Stimulated activated CD4-positive, alpha-beta T cell treated with anti-CD3 and anti-CD28 coated beads, Interleukin-1b, Interleukin-23, amount 100 ng/mL, for 24 hours (primary cell): ENCODE results near the gene RARB.

Experiments used
- DNase-seq, 4 experiments: peaks; one replicate each; pipeline ENCODE4 v3.0.0-alpha.2; 2020; ENCODE audit warnings: low read depth in 4 of 4, low spot score in 1 of 4

RARB gene

DNA sequence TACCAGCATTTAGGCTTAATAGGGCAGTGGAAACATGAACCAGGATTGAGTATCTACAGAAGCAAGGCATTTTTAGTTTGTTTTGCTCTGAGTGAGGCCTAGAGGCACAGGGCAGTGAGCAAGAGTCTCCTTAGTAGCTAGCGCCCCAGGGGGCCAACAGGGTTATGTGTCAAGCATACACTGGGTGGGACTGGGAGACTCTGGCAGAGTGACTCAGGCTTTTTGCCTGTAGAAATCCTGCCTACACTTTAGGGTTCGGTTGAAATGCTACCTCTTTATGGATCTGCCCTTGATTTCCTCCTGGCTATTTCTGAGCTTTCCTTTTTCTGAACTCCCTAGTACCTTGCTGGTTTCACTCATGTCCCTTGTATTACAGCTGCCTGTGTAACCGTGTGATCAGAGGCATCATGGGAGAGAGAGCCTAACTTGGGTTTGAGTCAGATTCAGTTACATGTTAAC is 164.5 kb downstream of the RARB start:
- no peak for DNase-seq

DNA sequence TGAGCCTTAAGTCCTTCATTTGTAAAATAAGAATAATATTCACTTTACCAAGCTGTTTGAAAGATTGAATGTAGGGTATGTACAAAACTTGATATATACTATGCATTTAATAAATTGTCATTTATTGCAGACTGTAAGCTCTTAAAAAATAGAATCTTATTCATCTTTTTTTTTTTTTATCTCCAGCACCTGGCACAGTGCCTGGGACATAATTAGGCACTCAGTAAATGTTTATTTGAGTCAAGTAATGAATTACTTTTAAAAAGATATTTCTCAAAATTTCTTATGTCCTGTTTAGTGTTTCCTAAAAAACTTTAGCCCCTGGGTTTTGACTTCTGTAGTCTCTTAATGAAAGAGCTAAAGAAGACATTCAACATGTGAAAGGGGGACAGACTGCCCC is 164.9 kb downstream of the RARB start:
- DNase-seq = no peak

DNA sequence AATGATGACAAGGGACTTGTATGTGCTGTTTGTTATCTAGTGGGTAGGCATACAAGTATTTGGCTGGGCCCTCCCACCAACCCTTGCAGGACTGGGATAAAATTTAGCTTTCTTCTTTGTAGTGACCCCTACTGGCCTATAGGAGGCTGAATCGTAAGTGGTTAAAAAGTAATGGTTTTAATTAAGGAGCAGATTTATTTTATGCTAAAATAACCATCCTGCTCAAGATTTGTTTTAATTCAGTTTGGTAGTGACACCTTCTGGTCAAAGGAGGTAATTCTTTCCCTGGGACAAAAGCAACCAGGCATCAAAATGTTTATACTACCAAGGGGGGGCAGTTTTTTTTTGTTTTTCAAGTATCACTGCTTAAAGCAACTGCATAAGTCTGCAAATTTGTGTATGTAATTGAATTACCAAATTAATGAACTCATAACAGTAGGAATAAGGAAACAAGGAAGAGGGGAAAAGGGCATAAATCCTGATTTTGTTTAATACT is 166.0 kb downstream of the RARB start:
- no peak for DNase-seq

DNA sequence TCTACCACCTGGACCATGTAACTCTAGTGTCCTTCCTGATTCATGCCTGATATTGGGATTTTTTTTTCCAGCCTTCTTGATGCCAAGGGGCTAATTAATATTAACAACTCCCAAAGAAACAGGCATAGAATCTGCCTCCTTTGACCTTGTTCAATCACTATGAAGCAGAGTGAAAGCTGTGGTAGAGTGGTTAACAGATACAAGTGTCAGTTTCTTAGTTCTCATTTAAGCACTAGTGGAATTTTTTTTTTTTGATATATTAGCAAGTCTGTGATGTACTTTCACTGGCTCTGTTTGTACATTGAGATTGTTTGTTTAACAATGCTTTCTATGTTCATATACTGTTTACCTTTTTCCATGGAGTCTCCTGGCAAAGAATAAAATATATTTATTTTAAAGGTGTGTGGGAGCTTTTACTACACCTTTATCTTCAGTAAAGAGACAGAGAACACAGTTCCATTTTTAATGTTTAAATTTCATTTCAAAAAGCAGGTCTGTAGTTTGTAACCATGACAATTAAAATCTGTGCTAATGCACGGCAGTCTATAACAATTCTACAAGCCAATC is 169.6 kb downstream of the RARB start:
- no peak for DNase-seq

DNA sequence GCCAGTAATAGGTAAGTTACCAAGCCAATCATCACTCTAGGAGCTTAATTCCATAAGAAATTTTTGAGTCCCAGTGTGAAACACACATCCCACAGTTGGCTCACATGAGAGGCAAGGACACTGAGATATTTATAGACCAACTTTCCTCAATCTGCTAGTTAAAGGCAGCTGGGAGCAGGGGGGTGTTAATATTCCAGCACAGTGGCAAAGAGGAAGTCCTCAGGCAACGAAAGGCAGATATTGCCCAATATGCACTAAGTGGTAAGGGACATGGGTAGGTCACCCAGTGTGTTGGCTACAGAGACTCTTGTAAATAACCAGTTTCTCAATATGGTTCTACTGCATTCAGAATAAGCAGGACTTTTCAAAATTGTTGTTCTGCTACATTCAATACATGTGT is 175.6 kb downstream of the RARB start:
- no peak for DNase-seq

DNA sequence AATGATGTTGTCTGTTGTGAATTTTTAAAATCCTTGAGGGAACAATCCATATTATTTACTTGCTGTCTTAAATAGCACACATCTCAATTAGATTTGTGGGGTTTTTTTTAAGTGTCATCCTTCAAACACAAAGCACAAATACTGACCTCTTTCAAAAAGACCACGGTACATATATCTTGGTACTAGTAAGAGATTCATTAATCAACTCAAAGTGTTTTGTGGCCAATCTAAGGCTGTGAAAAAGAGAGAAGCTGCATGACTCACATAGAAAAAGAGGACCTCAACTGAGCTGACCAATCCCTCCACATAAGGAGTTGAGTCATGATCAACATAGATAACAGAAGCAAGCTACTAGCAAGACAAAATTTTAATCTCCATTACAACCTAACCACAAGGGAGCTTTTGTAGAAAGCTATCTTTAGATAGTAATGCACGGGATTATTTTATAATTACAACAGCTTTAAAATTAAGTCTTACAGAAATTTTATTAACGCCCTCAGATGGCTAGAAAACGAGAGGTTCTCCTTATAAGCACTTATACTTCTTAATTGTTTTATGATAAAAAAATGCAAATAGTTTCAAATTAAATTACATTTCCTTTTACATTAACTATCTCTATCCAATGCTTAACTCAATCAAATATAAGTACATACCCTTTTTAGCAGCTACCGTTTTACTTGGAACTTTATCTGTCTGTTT is 176.2 kb downstream of the RARB start:
- no peak for DNase-seq

DNA sequence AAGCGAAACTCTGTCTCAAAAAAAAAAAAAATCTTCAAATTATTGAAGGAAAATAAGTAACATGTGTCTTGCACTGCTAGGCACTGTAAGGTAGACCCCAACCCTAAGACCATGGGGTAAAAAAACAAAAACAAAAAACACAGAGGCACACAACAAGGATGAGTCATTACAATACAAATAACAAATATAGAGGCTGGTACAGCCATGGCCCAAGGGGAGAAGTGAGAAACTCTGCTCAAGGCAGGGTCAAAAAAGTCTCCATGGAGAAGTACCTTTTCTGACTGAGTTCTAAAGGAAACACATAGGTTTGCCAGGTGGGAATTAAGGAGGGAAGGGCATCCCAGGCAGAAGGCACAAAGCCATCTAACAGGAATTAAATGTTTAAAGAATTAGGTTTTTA is 182.1 kb downstream of the RARB start:
- no peak for DNase-seq

DNA sequence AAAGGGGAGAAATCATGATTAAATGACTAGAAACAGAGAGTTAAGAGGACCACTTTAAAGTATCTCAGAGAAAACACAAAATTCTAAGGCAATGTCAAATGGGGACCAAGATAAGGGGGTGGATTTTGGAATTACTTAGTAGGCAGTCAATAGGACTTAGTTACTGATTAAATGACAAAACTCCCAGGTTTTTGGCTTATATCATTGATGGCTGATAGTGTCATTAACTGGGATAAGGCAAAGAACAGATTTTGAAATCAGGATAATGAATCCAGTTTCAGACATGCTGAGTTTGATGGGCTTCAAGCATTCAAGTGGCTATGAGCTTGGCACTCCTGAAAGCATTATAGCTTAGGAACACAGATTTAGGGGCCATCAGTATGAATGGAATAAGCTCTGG is 182.7 kb downstream of the RARB start:
- no peak for DNase-seq

DNA sequence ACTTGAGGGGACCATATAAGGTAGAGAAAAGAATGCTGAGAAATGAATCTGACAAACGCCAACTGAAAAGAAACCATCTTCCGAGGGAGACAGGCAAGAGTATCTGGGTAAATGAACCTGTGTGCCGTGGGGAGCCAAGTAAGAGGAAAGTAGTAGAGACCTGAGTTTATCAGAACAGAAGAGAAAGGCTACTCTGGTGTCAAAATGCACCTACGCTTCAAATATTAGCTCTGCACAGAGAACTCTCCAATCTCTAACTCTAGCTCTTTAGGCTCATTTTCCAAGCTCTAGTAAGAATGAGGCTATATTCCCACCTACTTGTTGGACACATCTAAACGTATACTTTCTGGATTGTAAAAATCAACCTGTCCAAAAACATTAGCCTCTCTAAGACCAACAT is 183.1 kb downstream of the RARB start:
- DNase-seq = no peak

DNA sequence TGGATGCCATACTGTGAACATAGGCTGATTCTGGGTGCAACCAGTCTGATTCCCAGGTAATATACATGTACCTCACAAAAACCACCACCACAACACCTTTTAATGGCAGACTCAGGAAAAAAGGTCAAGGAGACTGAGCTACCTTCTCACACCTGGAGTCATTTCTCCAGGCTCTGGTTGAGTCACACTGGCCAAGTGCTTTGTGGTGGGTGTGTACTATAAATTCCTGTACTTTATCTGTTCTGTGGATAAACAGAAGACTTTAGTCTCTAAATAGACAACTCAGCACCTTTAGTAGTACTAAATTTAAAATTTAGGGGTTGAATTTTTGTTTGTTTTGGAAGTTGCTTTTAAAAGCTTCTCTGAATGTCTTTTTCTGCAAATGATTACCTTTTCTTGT is 190.0 kb downstream of the RARB start:
- DNase-seq = no peak

DNA sequence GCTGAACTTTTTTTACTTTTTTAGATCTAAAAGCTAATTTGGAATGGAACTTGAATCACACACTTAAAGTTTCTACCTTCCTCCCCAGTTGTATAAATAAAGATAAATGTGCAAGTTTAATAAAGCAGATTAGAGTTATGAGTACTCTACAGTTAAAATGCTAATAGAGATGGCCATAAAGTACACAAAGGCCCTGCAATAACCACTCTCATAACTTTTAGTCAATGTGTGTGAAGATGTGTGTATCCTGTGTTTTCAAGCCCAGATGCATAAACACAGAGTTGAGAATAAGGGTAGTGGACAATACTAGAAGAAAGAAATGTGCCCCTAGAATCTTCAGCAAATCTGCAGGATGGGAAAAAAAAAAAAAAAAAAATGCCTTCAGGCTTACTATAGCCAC is 191.3 kb downstream of the RARB start:
- no peak for DNase-seq

DNA sequence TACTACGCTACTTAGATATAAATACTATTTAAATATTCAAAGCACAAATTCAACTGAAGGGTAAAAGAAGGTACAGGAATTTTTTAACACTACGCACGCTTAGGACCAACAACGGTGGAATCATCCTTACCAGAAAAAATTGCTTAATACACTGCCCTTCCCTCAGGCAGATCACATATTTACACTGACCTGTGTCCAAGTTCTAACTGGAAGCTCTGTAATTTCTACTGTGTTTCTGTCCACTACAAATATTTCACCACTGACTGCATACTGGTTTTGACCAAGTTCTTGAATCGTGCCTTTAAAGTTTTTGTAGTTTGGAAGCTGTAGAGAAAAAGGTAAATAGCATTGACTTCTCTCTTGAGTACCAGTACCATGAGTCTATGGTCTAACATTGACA is 192.4 kb downstream of the RARB start:
- DNase-seq = no peak

DNA sequence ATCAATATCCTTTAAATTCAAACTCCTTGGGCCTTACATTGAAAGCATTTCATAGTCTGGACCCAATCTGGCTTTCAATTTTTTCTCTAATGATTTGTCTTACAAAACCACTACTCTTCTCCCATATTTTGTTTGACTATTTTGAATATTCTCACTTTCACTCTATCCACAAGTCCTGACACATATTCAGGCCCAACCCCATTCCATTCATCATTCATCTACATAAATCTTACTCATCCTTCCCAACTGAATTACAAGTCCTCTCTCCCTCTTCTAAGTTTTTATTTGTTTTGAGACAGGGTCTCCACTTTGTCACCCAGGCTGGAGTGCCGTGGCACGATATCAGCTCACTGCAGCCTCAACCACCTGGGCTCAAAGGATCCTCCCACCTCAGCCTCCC is 193.0 kb downstream of the RARB start:
- DNase-seq = no peak

DNA sequence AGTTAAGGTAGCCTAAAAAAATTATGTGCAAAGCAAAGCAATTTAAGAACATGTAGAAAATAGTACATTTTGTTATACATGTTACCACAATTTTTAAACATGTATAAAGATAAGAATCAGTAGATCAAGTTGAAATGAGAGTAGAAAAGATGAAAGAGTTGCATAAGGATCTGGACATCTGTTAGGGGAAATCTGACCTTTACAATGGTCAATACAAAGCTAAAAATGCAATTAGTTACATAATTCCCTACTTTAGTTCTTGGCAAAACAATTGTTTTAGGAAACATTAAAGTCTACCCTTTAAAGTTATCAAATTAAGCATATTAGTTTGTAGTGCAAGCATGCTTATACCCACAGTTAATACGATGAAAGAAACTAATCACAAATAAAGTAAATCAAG is 203.9 kb downstream of the RARB start:
- DNase-seq = no peak

DNA sequence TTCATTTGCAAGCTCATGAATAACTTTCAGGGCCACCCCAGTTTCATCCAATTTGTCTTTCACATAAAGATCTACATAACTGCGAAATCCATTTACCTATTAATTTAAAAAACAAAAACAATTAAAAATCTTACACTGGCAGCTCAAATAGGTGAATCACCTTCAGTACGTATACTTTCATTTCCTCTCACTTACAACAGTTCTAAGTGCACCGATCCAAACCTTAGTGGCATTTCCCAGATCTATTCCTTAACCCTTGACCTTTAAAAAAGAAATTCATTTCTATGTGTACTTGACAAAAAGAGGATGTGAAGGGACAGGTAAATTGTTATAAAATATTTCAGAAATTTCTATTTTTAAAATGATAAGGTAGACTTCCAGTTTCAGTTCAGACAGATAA is 205.9 kb downstream of the RARB start:
- no peak for DNase-seq

DNA sequence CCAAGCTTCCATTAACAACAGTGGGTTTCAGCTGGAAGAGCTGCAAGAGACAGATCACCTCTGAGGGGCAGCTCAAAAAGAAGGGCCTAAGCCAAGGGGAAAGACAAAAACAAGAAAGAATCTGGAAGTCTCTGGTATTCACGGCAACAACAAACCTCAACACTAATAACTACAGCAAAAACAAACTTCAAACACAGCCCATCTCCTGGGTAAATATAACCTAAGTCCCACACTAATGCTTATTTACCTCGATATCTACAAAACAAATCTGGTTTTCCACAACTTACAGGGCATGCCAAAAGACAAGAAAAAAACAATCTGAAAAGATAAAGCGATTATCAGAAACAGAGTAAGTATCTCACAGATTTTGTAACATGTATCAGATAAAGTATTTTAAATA is 207.0 kb downstream of the RARB start:
- no peak for DNase-seq
